ENCODE results near the gene SIK3. TPM values are rescaled to one million over a fixed set of nuclear protein-coding genes. Genes with fewer than 3 reads are reported as not detected.

Gene SIK3
- total RNA-seq, 1 experiment from 2014 or later: 34.4 TPM

- TF ChIP-seq CBFB (CRISPR knock-in tag; IDR thresholded peaks at IDR 0.05; ENCODE audit: low read depth) (no peak), STAT6 (CRISPR knock-in tag; conservative IDR thresholded peaks at IDR 0.05; ENCODE audit: low read depth) (no peak), PRDM15 (CRISPR knock-in tag; IDR thresholded peaks at IDR 0.05) (no peak), SMAD3 (CRISPR knock-in tag; IDR thresholded peaks at IDR 0.05; ENCODE audit: borderline replicate concordance) (no peak), SOX15 (CRISPR knock-in tag; IDR thresholded peaks at IDR 0.05) (no peak)
These were observed 230.2 kb downstream of the SIK3 start (continued) for GRCh38 chr11:116868066-116868465.

GRCh38 chr11:116867619-116868018 is 230.6 kb downstream of the SIK3 start:
- DNase-seq (ENCODE audit: low spot score) (no peak), ATAC-seq (no peak)
- POLR2A ChIA-PET: no interaction called here
- no peak overlapping the region for H3K27ac Mint-ChIP-seq
- H3K27me3 Mint-ChIP-seq (ENCODE audit: low read depth): no peaks in the 10 kb centered on the region
- TF ChIP-seq NR3C1 (CRISPR knock-in tag; conservative IDR thresholded peaks at IDR 0.05; ENCODE audit: low read depth): no peak
- no peak for TF ChIP-seq NFYB (CRISPR knock-in tag; conservative IDR thresholded peaks at IDR 0.05; ENCODE audit: low read depth)
- no peak for TF ChIP-seq FOXP1 (CRISPR knock-in tag; IDR thresholded peaks at IDR 0.05; ENCODE audit: borderline replicate concordance)
- CTCF ChIA-PET: interaction anchor here (0.5 to 1.4 kb wide), 3 partner anchors 76 to 271 kb away, joined by 3 to 5 read pairs (median 3); partner anchors contain the start of gene APOA5
- H3K4me1 Mint-ChIP-seq: no peaks in the 10 kb centered on the region
- no peaks in the 10 kb centered on the region for H3K9me3 Mint-ChIP-seq
- H3K36me3 Mint-ChIP-seq: peaks cover 45% of the 10 kb centered on the region
- H3K4me3 Mint-ChIP-seq: no peak overlapping the region

GRCh38 chr11:116866804-116867455 is 231.3 kb downstream of the SIK3 start:
- DNase-seq (ENCODE audit: low spot score) (no peak), ATAC-seq (no peak)
- CTCF ChIA-PET: interaction anchor here (1.4 kb wide), 1 partner anchor 76 kb away, joined by 5 read pairs; the partner anchor contains the start of gene APOA5
- POLR2A ChIA-PET: no interaction called here
- H3K9me3 Mint-ChIP-seq: no peaks in the 10 kb centered on the region
- H3K36me3 Mint-ChIP-seq: peaks cover 48% of the 10 kb centered on the region
- H3K4me1 Mint-ChIP-seq: no peaks in the 10 kb centered on the region
- H3K4me3 Mint-ChIP-seq: no peak overlapping the region
- H3K27me3 Mint-ChIP-seq (ENCODE audit: low read depth): no peaks in the 10 kb centered on the region
- no peak overlapping the region for H3K27ac Mint-ChIP-seq
- TF ChIP-seq ATF2 (CRISPR knock-in tag; IDR thresholded peaks at IDR 0.05; ENCODE audit: borderline replicate concordance, low read depth) (no peak), NR2C2 (CRISPR knock-in tag; IDR thresholded peaks at IDR 0.05) (no peak), ZNF121 (CRISPR knock-in tag; IDR thresholded peaks at IDR 0.05) (no peak), TCF7 (CRISPR knock-in tag; IDR thresholded peaks at IDR 0.05; ENCODE audit: low read depth) (no peak), ZNF281 (CRISPR knock-in tag; IDR thresholded peaks at IDR 0.05) (no peak), USF2 (CRISPR knock-in tag; IDR thresholded peaks at IDR 0.05) (no peak), NFE2L1 (CRISPR knock-in tag; IDR thresholded peaks at IDR 0.05) (no peak), STAT6 (CRISPR knock-in tag; conservative IDR thresholded peaks at IDR 0.05; ENCODE audit: low read depth) (no peak), ELF4 (CRISPR knock-in tag; IDR thresholded peaks at IDR 0.05; ENCODE audit: low read depth) (no peak)

Data from WTC11 (cell line).